Upper lobe of left lung (tissue), 4 donors: ENCODE measurements around the gene INPP4B.

Experiments used
- EP300 ChIP-seq, 4 donors: sonication (generic); formaldehyde crosslinking; IDR thresholded peaks; one replicate each; pipeline ENCODE4 v1.5.1; 2017; ENCODE audit warnings: antibody characterized with exemption in 4 of 4, control low read depth in 2 of 4
- POLR2A ChIP-seq, 4 donors: fragments of 450-650 bp; IDR thresholded peaks; one replicate each; pipeline ENCODE4 v1.5.1; 2016 to 2017; ENCODE audit warnings: antibody characterized with exemption in 4 of 4, mild to moderate bottlenecking in 2 of 4
- TF ChIP-seq, protein P1 (sequence below), 6 experiments: fragments of 450-650 bp in 4 of 6; fragments of 200-600 bp in 2 of 6; sonication (generic) in 2 of 6; IDR thresholded peaks; one replicate each; pipeline ENCODE4 v1.5.1; 2016 to 2019; ENCODE audit warnings: antibody characterized with exemption in 6 of 6

DNA sequence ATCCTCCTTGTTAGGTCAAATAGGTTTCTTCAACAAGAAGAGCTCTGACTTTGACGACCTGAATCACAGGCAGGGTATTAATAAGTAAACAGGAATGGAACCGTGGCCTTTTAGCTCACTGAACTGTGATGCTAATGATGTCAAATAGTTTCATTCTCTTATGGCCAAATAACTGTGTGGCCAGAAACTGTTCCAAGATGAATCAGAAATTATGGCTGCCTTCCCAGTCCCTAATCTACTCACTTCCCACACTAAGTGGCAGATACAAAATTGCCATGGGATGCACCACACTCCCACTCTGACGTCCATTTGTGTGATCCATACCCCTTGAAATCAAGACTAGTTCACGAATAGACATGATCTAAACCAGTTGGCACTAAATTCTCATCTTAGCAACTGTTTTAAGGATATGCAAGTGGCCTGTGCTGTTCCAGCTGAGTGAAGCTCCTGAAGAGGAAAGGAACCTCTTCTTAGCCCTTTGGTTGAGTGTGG, 754.4 kb downstream of the INPP4B start:
- TF ChIP-seq, protein P1, sequence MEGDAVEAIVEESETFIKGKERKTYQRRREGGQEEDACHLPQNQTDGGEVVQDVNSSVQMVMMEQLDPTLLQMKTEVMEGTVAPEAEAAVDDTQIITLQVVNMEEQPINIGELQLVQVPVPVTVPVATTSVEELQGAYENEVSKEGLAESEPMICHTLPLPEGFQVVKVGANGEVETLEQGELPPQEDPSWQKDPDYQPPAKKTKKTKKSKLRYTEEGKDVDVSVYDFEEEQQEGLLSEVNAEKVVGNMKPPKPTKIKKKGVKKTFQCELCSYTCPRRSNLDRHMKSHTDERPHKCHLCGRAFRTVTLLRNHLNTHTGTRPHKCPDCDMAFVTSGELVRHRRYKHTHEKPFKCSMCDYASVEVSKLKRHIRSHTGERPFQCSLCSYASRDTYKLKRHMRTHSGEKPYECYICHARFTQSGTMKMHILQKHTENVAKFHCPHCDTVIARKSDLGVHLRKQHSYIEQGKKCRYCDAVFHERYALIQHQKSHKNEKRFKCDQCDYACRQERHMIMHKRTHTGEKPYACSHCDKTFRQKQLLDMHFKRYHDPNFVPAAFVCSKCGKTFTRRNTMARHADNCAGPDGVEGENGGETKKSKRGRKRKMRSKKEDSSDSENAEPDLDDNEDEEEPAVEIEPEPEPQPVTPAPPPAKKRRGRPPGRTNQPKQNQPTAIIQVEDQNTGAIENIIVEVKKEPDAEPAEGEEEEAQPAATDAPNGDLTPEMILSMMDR (IDR thresholded peaks at IDR 0.05) = no peak
- TF ChIP-seq POLR2A (IDR thresholded peaks at IDR 0.05) (no peak), EP300 (IDR thresholded peaks at IDR 0.05) (no peak)
